HG02870 (cell line): ENCODE results near the gene ACOXL.

Source experiments
- ATAC-seq: cut with Tn5 transposase; IDR thresholded peaks from one replicate; pipeline ENCODE4 v1.9.1; 2021; ENCODE audit warnings: mild to moderate bottlenecking, moderate library complexity; ENCODE audit not compliant: unreplicated experiment

ACOXL gene

GRCh38 chr2:110872521-110872920, 140.1 kb downstream of the ACOXL start:
- no peak for ATAC-seq

GRCh38 chr2:110873056-110873502, 140.7 kb downstream of the ACOXL start:
- ATAC-seq: no peak

GRCh38 chr2:110873597-110874452, 141.5 kb downstream of the ACOXL start:
- ATAC-seq: no peak

GRCh38 chr2:110874453-110875383, 142.3 kb downstream of the ACOXL start:
- no peak for ATAC-seq

- ATAC-seq: no peak
Measured at GRCh38 chr2:110875384-110875725, 143.0 kb downstream of the ACOXL start.

GRCh38 chr2:110876167-110876999, 144.0 kb downstream of the ACOXL start:
- ATAC-seq: no peak

GRCh38 chr2:110877031-110877827, 144.9 kb downstream of the ACOXL start:
- no peak for ATAC-seq

- ATAC-seq: no peak
Measured at GRCh38 chr2:110878150-110878549, 145.8 kb downstream of the ACOXL start.

- no peak for ATAC-seq
Measured at GRCh38 chr2:110881908-110882307, 149.5 kb downstream of the ACOXL start.

- ATAC-seq: no peak
Measured at GRCh38 chr2:110883406-110883805, 151.0 kb downstream of the ACOXL start.

GRCh38 chr2:110885256-110885655, 152.9 kb downstream of the ACOXL start:
- ATAC-seq: no peak

GRCh38 chr2:110886826-110887573, 154.6 kb downstream of the ACOXL start:
- ATAC-seq: no peak

- ATAC-seq: no peak
Measured at GRCh38 chr2:110888411-110888810, 156.0 kb downstream of the ACOXL start.

- no peak for ATAC-seq
Measured at GRCh38 chr2:110891626-110892025, 159.3 kb downstream of the ACOXL start.

GRCh38 chr2:110896226-110896625, 163.9 kb downstream of the ACOXL start:
- no peak for ATAC-seq

GRCh38 chr2:110897966-110898365, 165.6 kb downstream of the ACOXL start:
- no peak for ATAC-seq

- ATAC-seq: no peak
Measured at GRCh38 chr2:110900191-110900590, 167.8 kb downstream of the ACOXL start.

GRCh38 chr2:110903548-110903947, 171.2 kb downstream of the ACOXL start:
- no peak for ATAC-seq

- no peak for ATAC-seq
Measured at GRCh38 chr2:110904116-110904778, 171.9 kb downstream of the ACOXL start.
